Measurements from ENCODE around the gene ERN1.

Gene ERN1

DNA sequence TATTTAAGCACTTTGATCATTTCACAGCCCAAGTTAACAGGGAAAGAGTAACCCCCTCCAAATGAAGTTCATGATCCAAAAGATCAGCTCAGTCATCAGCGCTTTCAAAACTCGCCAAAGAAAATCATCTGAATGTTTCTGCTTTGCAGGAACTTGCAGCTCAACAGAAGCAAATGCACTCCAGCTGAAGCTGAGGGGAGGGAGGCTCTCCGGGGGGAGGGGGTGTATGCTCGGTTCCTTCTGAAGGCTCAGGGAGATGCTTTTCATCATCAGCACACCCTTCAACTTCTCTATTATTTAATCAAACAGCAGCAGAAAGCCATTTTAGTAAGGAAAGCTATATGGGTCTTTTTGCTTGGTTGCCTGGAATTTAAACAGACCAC, 24.4 kb upstream of the ERN1 start:
- no peak for DNase-seq (ENCODE audit: low read depth)
- TF ChIP-seq, protein P1, sequence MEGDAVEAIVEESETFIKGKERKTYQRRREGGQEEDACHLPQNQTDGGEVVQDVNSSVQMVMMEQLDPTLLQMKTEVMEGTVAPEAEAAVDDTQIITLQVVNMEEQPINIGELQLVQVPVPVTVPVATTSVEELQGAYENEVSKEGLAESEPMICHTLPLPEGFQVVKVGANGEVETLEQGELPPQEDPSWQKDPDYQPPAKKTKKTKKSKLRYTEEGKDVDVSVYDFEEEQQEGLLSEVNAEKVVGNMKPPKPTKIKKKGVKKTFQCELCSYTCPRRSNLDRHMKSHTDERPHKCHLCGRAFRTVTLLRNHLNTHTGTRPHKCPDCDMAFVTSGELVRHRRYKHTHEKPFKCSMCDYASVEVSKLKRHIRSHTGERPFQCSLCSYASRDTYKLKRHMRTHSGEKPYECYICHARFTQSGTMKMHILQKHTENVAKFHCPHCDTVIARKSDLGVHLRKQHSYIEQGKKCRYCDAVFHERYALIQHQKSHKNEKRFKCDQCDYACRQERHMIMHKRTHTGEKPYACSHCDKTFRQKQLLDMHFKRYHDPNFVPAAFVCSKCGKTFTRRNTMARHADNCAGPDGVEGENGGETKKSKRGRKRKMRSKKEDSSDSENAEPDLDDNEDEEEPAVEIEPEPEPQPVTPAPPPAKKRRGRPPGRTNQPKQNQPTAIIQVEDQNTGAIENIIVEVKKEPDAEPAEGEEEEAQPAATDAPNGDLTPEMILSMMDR (IDR thresholded peaks at IDR 0.05; ENCODE audit: control insufficient read depth, extremely low read depth, insufficient read depth): no peak
- H3K4me3 ChIP-seq (ENCODE audit: low read depth, low read length): no peak overlapping the region

DNA sequence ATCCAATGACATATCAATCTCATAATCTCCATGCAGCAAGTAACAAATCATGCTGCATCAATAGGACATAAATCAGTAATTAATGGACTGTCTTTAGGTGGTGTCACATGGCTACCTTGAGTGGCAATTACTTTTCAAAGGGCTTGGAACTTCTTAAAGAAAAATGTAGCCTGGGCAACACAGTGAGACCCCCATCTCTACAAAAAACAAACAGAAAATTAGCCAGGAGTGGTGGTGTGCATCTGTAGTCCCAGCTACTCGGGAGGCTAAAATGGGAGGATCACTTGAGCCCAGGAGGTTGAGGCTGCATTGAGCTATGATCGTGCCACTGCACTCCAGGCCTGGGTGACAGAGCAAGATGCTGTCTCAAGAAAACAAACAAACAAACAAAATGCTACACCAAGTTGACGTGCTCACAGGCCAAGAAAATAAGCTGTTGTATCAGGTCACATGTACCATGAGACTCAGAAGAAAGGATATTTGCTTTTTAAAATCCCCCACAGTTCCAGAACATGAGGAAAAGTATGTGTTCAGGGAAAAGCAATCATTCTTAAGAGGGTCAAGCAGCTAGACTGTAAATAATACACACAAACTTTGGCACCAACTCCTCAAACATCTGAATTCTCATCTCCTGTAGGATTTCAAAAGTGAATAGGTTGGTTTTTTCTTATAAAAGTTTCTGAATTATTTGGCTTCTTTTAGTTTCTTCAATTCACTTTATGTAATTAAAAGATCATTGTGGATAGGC, 23.8 kb upstream of the ERN1 start:
- TF ChIP-seq, protein P1 (IDR thresholded peaks at IDR 0.05; ENCODE audit: control insufficient read depth, extremely low read depth, insufficient read depth): no peak
- no peak overlapping the region for H3K4me3 ChIP-seq (ENCODE audit: low read depth, low read length)
- no peak for DNase-seq (ENCODE audit: low read depth)

DNA sequence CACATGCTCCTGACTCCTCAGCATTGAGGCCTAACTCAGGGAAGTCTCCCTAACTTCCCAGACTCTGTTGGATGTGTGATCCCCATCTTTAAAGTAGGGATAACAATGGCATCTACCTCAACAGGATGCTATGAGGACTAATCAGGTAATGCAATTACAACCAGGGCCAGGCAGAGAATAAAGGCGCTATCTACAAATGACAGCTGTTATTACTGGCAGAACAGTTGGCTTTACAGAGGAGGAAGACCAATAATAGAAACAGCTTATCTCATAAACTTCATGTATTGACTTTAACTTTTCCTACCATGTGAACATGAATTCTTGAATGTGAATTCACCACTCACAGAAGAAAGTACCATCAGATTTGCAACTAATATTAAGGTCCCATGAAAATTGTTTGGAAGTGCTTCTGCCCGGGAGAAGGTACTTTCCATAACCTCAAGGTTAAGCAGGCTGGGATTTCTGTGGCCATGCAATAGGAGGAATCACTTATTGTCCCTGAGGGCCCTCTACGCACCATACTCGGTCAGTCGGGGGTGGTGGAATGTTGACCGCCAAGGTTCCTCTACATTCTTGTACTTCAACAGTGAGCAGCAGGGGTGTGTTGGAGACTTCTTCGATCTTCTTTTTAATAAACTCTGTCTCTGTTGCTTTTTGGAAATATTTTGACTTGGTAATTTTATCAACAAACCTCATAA, 22.6 kb upstream of the ERN1 start:
- DNase-seq (ENCODE audit: low read depth): no peak
- TF ChIP-seq, protein P1 (IDR thresholded peaks at IDR 0.05; ENCODE audit: control insufficient read depth, extremely low read depth, insufficient read depth): no peak
- H3K4me3 ChIP-seq (ENCODE audit: low read depth, low read length): no peak overlapping the region

DNA sequence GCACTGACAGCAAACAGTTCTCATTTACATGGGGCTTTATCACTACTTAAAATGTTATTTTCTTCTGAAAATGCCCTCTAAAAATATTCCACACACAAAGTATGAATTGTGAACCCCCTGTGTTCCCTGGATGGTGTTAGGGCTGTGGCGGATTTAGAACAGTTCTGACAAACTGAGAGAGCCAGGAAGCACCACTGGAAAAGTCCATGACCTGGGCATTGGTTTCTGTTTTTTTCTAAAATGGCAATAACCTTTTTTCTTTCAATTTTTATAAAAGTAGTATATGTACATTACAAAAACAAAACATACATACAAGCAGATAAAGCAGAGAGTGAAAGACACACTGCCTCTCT, 21.0 kb upstream of the ERN1 start:
- no peak overlapping the region for H3K4me3 ChIP-seq (ENCODE audit: low read depth, low read length)
- DNase-seq (ENCODE audit: low read depth): no peak
- TF ChIP-seq, protein P1 (IDR thresholded peaks at IDR 0.05; ENCODE audit: control insufficient read depth, extremely low read depth, insufficient read depth): no peak

DNA sequence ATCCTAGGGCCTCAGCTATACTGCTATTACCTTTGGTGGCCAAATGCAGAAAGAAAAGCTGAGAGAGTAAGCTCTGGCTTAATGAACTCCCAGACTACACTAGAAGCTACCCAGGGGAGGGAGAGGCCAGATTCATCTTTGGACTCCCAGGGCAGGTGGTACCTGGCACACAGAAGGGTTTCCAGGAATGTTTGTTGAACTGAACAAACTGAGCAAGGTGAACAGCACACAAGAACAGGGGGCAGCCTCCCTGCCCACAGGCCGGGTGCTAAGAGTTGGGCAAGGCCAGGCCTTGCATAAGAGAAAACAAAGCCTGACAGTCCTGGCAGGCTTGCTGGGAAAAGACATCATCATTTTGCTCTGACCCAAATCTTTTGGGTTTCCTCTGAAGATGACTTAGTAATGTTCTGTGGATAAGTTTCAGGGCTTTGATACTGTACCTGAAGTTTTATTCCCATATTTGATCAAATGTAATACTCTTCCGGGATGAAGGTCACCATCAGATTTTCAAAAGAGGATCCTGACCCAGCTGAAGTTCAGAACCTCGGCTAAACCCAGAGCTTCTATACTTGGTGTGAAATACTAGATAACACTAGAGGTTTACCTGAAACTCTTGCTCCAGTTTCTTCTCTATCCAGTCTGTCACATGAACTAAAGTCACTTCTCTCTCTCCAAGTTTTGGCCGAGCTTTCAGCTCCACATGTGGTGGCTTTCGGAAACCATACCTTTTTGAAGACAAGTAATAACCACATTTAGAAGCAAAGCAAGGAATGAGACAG, 20.5 kb upstream of the ERN1 start:
- H3K4me3 ChIP-seq (ENCODE audit: low read depth, low read length): no peak overlapping the region
- no peak for DNase-seq (ENCODE audit: low read depth)

DNA sequence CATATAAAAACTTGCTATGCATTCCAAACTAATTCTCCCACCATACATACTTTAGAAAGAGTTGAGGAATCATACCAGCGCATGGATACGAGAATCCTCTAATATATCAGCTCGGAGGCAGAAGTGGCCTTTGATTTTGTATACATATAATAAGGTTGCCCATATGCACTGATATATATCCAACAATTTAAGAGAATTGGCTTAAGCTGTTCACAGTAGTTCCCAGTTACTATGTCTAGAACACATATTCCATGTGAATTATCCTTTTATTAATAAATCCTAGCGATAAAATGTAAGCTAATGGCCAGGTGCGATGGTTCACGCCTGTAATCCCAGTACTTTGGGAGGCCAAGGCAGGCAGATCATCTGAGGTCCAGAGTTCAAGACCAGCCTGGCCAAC, 19.3 kb upstream of the ERN1 start:
- TF ChIP-seq, protein P1 (IDR thresholded peaks at IDR 0.05; ENCODE audit: control insufficient read depth, extremely low read depth, insufficient read depth): no peak
- no peak overlapping the region for H3K4me3 ChIP-seq (ENCODE audit: low read depth, low read length)
- no peak for DNase-seq (ENCODE audit: low read depth)

More for the DNA sequence above, 20.5 kb upstream of the ERN1 start:
- TF ChIP-seq, protein P1 (IDR thresholded peaks at IDR 0.05; ENCODE audit: control insufficient read depth, extremely low read depth, insufficient read depth): no peak
